H1 (cell line): ENCODE measurements around the gene GALNT7. TPM values are rescaled to one million over a fixed set of nuclear protein-coding genes. Genes with fewer than 3 reads are reported as not detected.
A peak's percentile ranks its signal among the peaks of the same experiment; 100 is the strongest.

Experiments used
- CTCF ChIA-PET: fragments of 300-600 bp; sonication (Branson Sonifier 250); formaldehyde crosslinking; loops from one replicate; lab custom pipeline; 2021; ENCODE audit not compliant: partially characterized antibody; lab: Charles Lee
- POLR2A ChIA-PET: fragments of 300-600 bp; sonication (Branson Sonifier 250); formaldehyde crosslinking; loops from one replicate; lab custom pipeline; 2021; ENCODE audit warnings: inconsistent platforms; ENCODE audit not compliant: partially characterized antibody; lab: Charles Lee
- DNase-seq, 2 experiments: peaks; one replicate each; pipeline versions ENCODE4 v3.0.0 to v3.0.0-alpha.2; 2010 to 2022; ENCODE audit warnings: low spot score in 2 of 2, low read depth in 1 of 2, mixed read lengths in 1 of 2
- FAIRE-seq: peaks from 2 replicates; lab custom pipeline; 2011; peaks lifted over from hg19 to GRCh38; lab: Jason Lieb, UNC
- H2AFZ ChIP-seq: 2 replicates; pipeline ENCODE4 v1.8.1; 2012; ENCODE audit warnings: low read length, inconsistent platforms
- H2AK5ac ChIP-seq: 2 replicates; pipeline ENCODE4 v1.6.1; 2013; ENCODE audit warnings: low read depth, low read length
- H2BK120ac ChIP-seq: replicated peaks from 2 replicates; pipeline ENCODE3; 2013; ENCODE audit warnings: low read depth, low read length, inconsistent platforms
- H2BK12ac ChIP-seq: 2 replicates; pipeline ENCODE4 v1.6.1; 2013; ENCODE audit warnings: low read depth, low read length
- H2BK15ac ChIP-seq: 2 replicates; pipeline ENCODE4 v1.6.1; 2013; ENCODE audit warnings: low read length
- H2BK20ac ChIP-seq: 2 replicates; pipeline ENCODE4 v1.6.1; 2013; ENCODE audit warnings: low read length
- H2BK5ac ChIP-seq: 2 replicates; pipeline ENCODE4 v1.6.1; 2013; ENCODE audit warnings: low read depth, low read length
- H3K14ac ChIP-seq: 2 replicates; pipeline ENCODE4 v1.6.1; 2013; ENCODE audit warnings: inconsistent platforms; ENCODE audit not compliant: insufficient read length
- H3K18ac ChIP-seq: 2 replicates; pipeline ENCODE4 v1.6.1; 2013; ENCODE audit warnings: low read length; ENCODE audit errors: extremely low read depth
- H3K23ac ChIP-seq: 2 replicates; pipeline ENCODE4 v1.6.1; 2013; ENCODE audit warnings: inconsistent platforms; ENCODE audit not compliant: insufficient read length
- H3K23me2 ChIP-seq: 2 replicates; pipeline ENCODE4 v1.6.1; 2013; ENCODE audit warnings: low read depth, low read length
- H3K27ac ChIP-seq: 2 replicates; pipeline ENCODE4 v1.6.1; 2011; ENCODE audit warnings: low read depth, low read length, inconsistent platforms
- H3K27me3 ChIP-seq, 4 experiments: replicated peaks in 1 of 4; 1 replicate in 1 of 4; 2 replicates in 3 of 4; pipeline versions ENCODE4 v1.6.1 to v1.8.1; 2011 to 2013; ENCODE audit warnings: low read length in 3 of 4, mild to moderate bottlenecking in 3 of 4, inconsistent platforms in 2 of 4, mixed read lengths in 2 of 4, moderate library complexity in 1 of 4; ENCODE audit not compliant: control insufficient read depth in 3 of 4, insufficient read depth in 3 of 4; ENCODE audit errors: extremely low read depth in 1 of 4
- H3K36me3 ChIP-seq, 4 experiments: 2 replicates each; pipeline versions ENCODE4 v1.6.1 to v1.8.1; 2011 to 2013; ENCODE audit warnings: mild to moderate bottlenecking in 4 of 4, low read length in 3 of 4, moderate library complexity in 2 of 4, control low read depth in 1 of 4, inconsistent platforms in 1 of 4; ENCODE audit not compliant: insufficient read depth in 4 of 4, control insufficient read depth in 2 of 4
- H3K4ac ChIP-seq: replicated peaks from 2 replicates; pipeline ENCODE3; 2013; ENCODE audit warnings: low read length, low read depth, mixed read lengths, inconsistent platforms; ENCODE audit not compliant: insufficient read length
- H3K4me1 ChIP-seq, 4 experiments: replicated peaks in 1 of 4; 1 replicate in 1 of 4; 2 replicates in 3 of 4; pipeline versions ENCODE4 v1.6.1 to v1.8.1; 2011 to 2013; ENCODE audit warnings: low read length in 3 of 4, inconsistent platforms in 2 of 4, mixed read lengths in 1 of 4; ENCODE audit not compliant: insufficient read depth in 4 of 4, control insufficient read depth in 3 of 4
- H3K4me2 ChIP-seq, 2 experiments: 2 replicates each; pipeline versions ENCODE4 v1.6.1 to v1.8.1; 2011 to 2013; ENCODE audit warnings: low read depth in 2 of 2, low read length in 2 of 2, control low read depth in 1 of 2, inconsistent platforms in 1 of 2, mild to moderate bottlenecking in 1 of 2; ENCODE audit not compliant: insufficient read depth in 1 of 2
- H3K4me3 ChIP-seq, 4 experiments: fragments of 200-600, 300-600 bp in 1 of 4; sonication (generic), shearing (Covaris generic), sonication (Bioruptor Twin) in 1 of 4; 2 replicates each; pipeline versions ENCODE4 v1.5.1 to v1.8.1; 2011 to 2016; ENCODE audit warnings: low read length in 4 of 4, low read depth in 3 of 4, control low read depth in 2 of 4, inconsistent platforms in 2 of 4, mild to moderate bottlenecking in 2 of 4, mixed read lengths in 1 of 4, moderate library complexity in 1 of 4; ENCODE audit not compliant: insufficient read depth in 2 of 4; ENCODE audit errors: extremely low read depth in 1 of 4
- H3K56ac ChIP-seq: replicated peaks from 2 replicates; pipeline ENCODE3; 2013; ENCODE audit warnings: low read depth, mild to moderate bottlenecking, mixed read lengths, low read length, inconsistent platforms; ENCODE audit not compliant: insufficient read length
- H3K79me1 ChIP-seq: 2 replicates; pipeline ENCODE4 v1.6.1; 2013; ENCODE audit warnings: low read depth, low read length, control low read depth
- H3K79me2 ChIP-seq, 2 experiments: 2 replicates each; pipeline versions ENCODE4 v1.6.1 to v1.8.1; 2012 to 2013; ENCODE audit warnings: low read length in 2 of 2, mild to moderate bottlenecking in 2 of 2, inconsistent platforms in 1 of 2; ENCODE audit not compliant: insufficient read depth in 2 of 2, control insufficient read depth in 1 of 2
- H3K9ac ChIP-seq, 4 experiments: replicated peaks in 1 of 4; 1 replicate in 1 of 4; 2 replicates in 3 of 4; pipeline versions ENCODE4 v1.6.1 to v1.8.1; 2011 to 2013; ENCODE audit warnings: low read depth in 3 of 4, low read length in 3 of 4, control low read depth in 2 of 4, mild to moderate bottlenecking in 2 of 4, moderate library complexity in 2 of 4, inconsistent platforms in 1 of 4; ENCODE audit errors: extremely low read depth in 1 of 4
- H3K9me3 ChIP-seq, 2 experiments: 2 replicates each; pipeline versions ENCODE4 v1.6.1 to v1.8.1; 2012 to 2013; ENCODE audit warnings: mild to moderate bottlenecking in 2 of 2, moderate library complexity in 2 of 2, control low read depth in 1 of 2, inconsistent platforms in 1 of 2, low read depth in 1 of 2, low read length in 1 of 2, mixed read lengths in 1 of 2; ENCODE audit not compliant: insufficient read depth in 2 of 2
- H4K20me1 ChIP-seq, 2 experiments: replicated peaks in 1 of 2; 2 replicates each; pipeline versions ENCODE3 to v1.8.1; 2011 to 2013; ENCODE audit warnings: inconsistent platforms in 2 of 2, low read length in 2 of 2, mild to moderate bottlenecking in 1 of 2; ENCODE audit not compliant: insufficient read depth in 2 of 2, control insufficient read depth in 1 of 2
- H4K5ac ChIP-seq: 2 replicates; pipeline ENCODE4 v1.6.1; 2013; ENCODE audit warnings: low read length, low read depth, mixed read lengths, inconsistent platforms; ENCODE audit not compliant: insufficient read length
- H4K8ac ChIP-seq: 2 replicates; pipeline ENCODE4 v1.8.0; 2013; ENCODE audit warnings: mild to moderate bottlenecking, moderate library complexity, low read length, inconsistent platforms; ENCODE audit not compliant: insufficient read depth; ENCODE audit errors: extremely low read depth
- H4K91ac ChIP-seq: replicated peaks from 2 replicates; pipeline ENCODE3; 2013; ENCODE audit warnings: low read length, mixed read lengths, inconsistent platforms; ENCODE audit not compliant: insufficient read length
- KDM4A ChIP-seq: IDR thresholded peaks from one replicate; pipeline ENCODE4 v1.7.1; 2012; ENCODE audit warnings: low read depth, mild to moderate bottlenecking, moderate library complexity, low read length, inconsistent platforms; ENCODE audit not compliant: severe bottlenecking
- PHF8 ChIP-seq: fragments of 200-600 bp; sonication (generic); conservative IDR thresholded peaks from 2 replicates; pipeline ENCODE4 v1.7.1; 2012; ENCODE audit warnings: low read depth, mild to moderate bottlenecking, inconsistent platforms, low read length, moderate library complexity
- RBBP5 ChIP-seq: IDR thresholded peaks from 2 replicates; pipeline ENCODE4 v1.7.1; 2012; ENCODE audit warnings: low read depth, mild to moderate bottlenecking, inconsistent platforms, low read length, moderate library complexity, borderline replicate concordance
- SP1 ChIP-seq: IDR thresholded peaks from 2 replicates; pipeline ENCODE4 v1.6.1; 2011; ENCODE audit warnings: low read depth, low read length
- TAF1 ChIP-seq: IDR thresholded peaks from 2 replicates; pipeline ENCODE4 v1.6.1; 2011; ENCODE audit warnings: mild to moderate bottlenecking, low read depth, low read length
- TBP ChIP-seq: IDR thresholded peaks from 2 replicates; pipeline ENCODE4 v1.6.1; 2011; ENCODE audit warnings: low read depth, low read length, improper control_type of control experiment
- TEAD4 ChIP-seq: IDR thresholded peaks from 2 replicates; pipeline ENCODE4 v1.6.1; 2012; ENCODE audit warnings: low read depth, low read length, inconsistent platforms, mixed read lengths
- WGBS, 2 experiments: shearing (Covaris generic) in 1 of 2; methylation state at CpG; one replicate each; pipeline versions ENCODE4 v1.1.6 to v1.1.7; 2013 to 2015; ENCODE audit warnings: low lambda C conversion rate in 2 of 2, mixed read lengths in 2 of 2, inconsistent platforms in 1 of 2, low coverage in 1 of 2, missing lambda C conversion rate in 1 of 2; ENCODE audit not compliant: insufficient replicate concordance in 2 of 2, insufficient coverage in 1 of 2, insufficient read length in 1 of 2; ENCODE audit errors: extremely low coverage in 1 of 2, missing lambda C conversion rate in 1 of 2; 5-methylcytosine and 5-hydroxymethylcytosine counted together
- polyA plus RNA-seq, 7 experiments: library from polyadenylated mRNA; depleted of rRNA in 3 of 7; stranded (reverse) in 5 of 7; unstranded in 2 of 7; fragments of >200 nt in 5 of 7; fragments of 200-250 nt in 2 of 7; gene quantifications; 1 replicate in 5 of 7; 2 replicates in 1 of 7; 4 replicates in 1 of 7; pipeline versions ENCODE4 v1.2.1 to v1.2.3, GENCODE V29; 2011 to 2013; ENCODE audit warnings: missing spikeins in 2 of 7, mixed read lengths in 2 of 7
- total RNA-seq: library from RNA; stranded (reverse); fragmentation: NEBNext Ultra II Directional; extraction: Animal tissue kit (Norgen Biotek cat#: 25700); gene quantifications from 2 replicates; pipeline ENCODE4 v1.2.1, GENCODE V29; 2021
- TF ChIP-seq, protein P1 (sequence below): IDR thresholded peaks from 2 replicates; pipeline ENCODE4 v1.6.1; 2012; ENCODE audit warnings: inconsistent platforms

The GALNT7 gene
- total and polyA plus RNA-seq, 2 of the 8 experiments (the other 6 are each of a cell fraction or from before 2014, with no cell fraction given) = 22.4 to 85.5 TPM

DNA sequence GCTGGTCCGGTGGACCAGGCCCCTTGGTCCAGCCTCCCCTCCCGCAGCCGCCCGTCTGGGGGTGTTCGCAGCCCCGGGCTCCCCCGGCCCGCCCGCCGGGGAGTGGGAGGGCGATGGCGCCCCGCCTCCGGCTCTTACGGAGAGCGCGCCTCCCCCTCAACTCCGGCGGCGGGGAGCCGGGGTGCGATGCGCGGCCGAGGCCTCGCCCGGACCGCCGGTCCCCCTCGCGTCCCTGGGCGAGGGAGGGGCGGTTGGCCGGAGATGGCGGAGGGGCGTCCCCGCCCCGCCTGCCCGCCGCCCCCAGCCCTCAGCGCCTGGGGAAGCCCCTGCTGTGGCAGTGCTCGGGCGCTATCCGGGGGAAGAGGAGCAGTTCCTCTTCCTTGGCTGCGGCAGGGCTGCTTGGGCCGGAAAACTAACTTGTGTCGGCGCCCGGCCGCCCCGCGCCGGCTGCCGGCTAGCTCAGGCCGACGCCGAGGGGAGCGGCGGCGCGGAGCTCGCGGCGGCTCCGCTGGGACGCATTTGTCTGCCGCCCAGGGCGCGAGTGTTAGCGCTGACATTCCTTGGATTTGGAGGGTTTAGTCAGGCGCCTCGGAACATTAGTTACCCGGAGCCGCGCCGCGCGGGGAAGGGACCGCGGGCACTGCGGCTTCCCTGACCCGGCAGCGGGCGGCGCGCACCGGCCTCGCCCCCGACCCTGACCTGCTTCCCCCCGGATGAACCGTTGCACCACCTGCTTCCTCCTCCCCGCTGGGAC lies 994 bp downstream of the GALNT7 start:
- Histone ChIP-seq H3K14ac (no peak overlapping the region), H3K27me3 (no peaks in the 10 kb centered on the region), H3K23ac (no peak overlapping the region), H4K91ac (no peak overlapping the region), H3K36me3 (peaks cover 0 to 4% (median 1%) of the 10 kb centered on the region in 4 experiments; a peak in 1 of 8 replicates), H3K4me1 (peaks cover 12 to 34% (median 23%) of the 10 kb centered on the region in 4 experiments), H3K23me2 (peaks cover 3% of the 10 kb centered on the region; the same call in 1 of the 2 replicates), H3K79me1 (no peaks in the 10 kb centered on the region; the same call in 1 of the 2 replicates), H3K18ac (peak overlapping the region; percentile 41), H4K5ac (peak overlapping the region; percentile 47), H3K4me2 (peak overlapping the region; percentile 88), H3K4me3 (peak overlapping the region; percentile 82 to 93 (median 86)), H2BK5ac (peak overlapping the region; percentile 68; the same call in 1 of the 2 replicates), H2BK15ac (no peak overlapping the region), H4K8ac (peak overlapping the region; percentile 77), H2AK5ac (no peak overlapping the region), H2BK12ac (no peak overlapping the region), H2BK120ac (no peak overlapping the region), H3K4ac (no peak overlapping the region), H3K9me3 (no peaks in the 10 kb centered on the region), H3K9ac (peak overlapping the region; percentile 46 to 92 (median 74)), H3K56ac (peak overlapping the region; percentile 73), H2AFZ (no peak overlapping the region), H4K20me1 (peaks cover 3 to 8% of the 10 kb centered on the region in 2 experiments), H3K79me2 (peaks cover 21 to 56% of the 10 kb centered on the region in 2 experiments), H2BK20ac (no peak overlapping the region), H3K27ac (peak overlapping the region; percentile 75; the same call in 1 of the 2 replicates)
- ChIA-PET POLR2A (interaction anchor here (2.9 kb wide), 1 partner anchor 164 kb away, joined by 9 read pairs; the partner anchor contains the start of gene HMGB2), CTCF (interaction anchor here (0.7 to 3.2 kb wide), 11 partner anchors 17 to 158 kb away, joined by 3 to 21 read pairs (median 6); no protein-coding TSS in a partner anchor)
- WGBS, 2 experiments = 4% methylated on average over 46 of the region's 92 CpGs; no CpG with 5 or more reads in 1 of the 2 experiments
- DNase-seq (peak in 1 of 2 experiments; percentile 75), FAIRE-seq (no peak)
- TF ChIP-seq SP1 (no peak), PHF8 (peak; percentile 61; the same call in 1 of the 2 replicates), TEAD4 (peak; percentile 64; the same call in 1 of the 2 replicates), KDM4A (peak; percentile 4), TBP (0 out of 2 replicates have a peak, but pooled peaks have one; percentile 28), RBBP5 (peak; percentile 75; the same call in 1 of the 2 replicates), TAF1 (peak; percentile 56)
- TF ChIP-seq, protein P1, sequence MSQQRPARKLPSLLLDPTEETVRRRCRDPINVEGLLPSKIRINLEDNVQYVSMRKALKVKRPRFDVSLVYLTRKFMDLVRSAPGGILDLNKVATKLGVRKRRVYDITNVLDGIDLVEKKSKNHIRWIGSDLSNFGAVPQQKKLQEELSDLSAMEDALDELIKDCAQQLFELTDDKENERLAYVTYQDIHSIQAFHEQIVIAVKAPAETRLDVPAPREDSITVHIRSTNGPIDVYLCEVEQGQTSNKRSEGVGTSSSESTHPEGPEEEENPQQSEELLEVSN = 0 out of 2 replicates have a peak, but pooled peaks have one; percentile 25
